HG02938 (cell line): ENCODE data around the gene PHYKPL.
A peak's percentile ranks its signal among the peaks of the same experiment; 100 is the strongest.
"Not testable (repeated sequence)": the region's sequence is repeated elsewhere in the genome, so short reads cannot be mapped to it uniquely, and the experiment has no call there.

Experiments
- ATAC-seq: cut with Tn5 transposase; IDR thresholded peaks from one replicate; pipeline ENCODE4 v1.9.1; 2021; ENCODE audit warnings: mild to moderate bottlenecking, moderate library complexity; ENCODE audit not compliant: unreplicated experiment

PHYKPL gene

DNA sequence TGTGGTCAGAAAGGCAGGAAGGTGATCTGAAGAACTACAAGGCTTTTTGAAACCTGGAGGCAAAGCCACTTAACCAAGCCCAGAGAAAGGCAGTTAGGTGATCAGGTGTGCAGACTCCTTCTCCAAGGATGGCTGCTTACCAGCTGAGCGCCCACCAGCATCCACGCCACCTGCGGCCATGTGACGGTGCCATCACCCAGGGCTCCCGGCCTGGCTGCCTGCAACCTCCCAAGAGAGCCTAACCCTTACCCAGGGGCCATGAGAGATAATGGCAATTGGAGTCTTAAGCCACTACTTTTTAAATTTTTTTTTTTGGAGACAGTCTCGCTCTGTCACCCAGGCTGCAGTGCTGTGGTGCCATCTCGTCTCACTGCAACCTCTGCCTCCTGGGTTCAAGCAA lies 33.1 kb upstream of the PHYKPL start:
- ATAC-seq = no peak

GRCh38 chr5:178264044-178264443 lies 31.4 kb upstream of the PHYKPL start:
- no peak for ATAC-seq

DNA sequence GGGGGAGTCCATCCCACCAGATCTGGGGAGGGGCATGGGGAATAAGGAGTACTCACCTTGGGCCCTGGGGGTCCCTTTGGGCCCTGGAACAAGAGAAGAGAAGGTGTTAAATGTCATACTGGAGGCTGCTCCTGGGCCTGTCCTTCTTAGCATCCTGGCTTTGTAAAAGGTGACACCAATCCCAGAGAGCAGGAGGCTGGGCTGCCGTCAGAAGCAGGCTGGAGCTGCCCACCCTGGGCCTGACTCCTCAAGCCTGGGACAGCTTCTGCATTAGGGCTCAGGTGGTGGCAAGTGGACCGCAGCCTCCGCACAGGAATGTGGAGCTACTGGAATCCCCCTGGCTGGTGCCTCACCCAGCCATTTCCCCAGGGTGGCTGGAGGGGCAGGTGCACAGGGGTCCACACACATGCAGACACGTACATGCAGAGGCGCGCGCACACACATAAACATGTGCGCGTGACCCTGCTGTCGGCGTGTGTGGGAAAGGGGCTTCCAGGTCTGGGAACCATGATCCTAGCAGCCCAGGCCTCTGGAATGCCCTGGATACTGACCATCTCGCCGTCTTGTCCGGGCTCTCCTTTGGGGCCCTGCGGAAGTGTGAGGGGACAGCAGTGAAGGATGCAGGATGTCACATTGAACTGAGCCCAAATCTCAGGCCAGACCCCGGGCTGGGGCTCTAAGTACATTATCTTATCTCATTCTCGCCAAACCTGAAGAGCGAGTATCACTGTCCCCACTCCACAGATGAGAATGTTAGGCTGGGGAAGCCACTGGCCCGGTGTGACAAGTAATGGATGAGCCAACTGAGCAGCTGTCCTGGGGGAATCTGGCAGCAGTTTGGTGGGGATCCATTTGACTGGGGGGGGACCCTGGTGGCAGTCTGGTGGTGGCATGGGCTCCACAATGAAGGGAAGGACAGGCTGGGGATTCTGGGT lies 29.3 kb upstream of the PHYKPL start:
- no peak for ATAC-seq

- ATAC-seq = no peak
Observed at GRCh38 chr5:178259623-178260536, 27.3 kb upstream of the PHYKPL start.

DNA sequence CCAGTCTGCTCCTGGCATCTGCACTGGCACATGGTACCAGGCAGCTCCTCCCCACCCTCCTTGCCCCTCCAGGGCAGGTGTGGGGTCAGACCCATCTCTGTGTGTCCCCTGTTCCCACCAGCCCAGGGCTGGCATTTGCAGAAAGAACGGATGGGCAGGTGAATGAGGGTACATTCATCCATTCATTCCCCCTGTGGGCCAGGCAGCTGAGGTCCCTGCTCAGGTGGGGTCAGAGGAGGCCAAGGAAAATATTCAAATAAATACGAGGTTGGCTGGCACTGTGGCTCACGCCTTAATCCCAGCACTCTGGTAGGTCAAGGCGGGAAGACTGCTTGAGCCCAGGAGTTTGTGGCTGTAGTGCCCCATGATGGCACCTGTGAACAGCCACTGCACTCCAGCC lies 25.0 kb upstream of the PHYKPL start:
- ATAC-seq = no peak

DNA sequence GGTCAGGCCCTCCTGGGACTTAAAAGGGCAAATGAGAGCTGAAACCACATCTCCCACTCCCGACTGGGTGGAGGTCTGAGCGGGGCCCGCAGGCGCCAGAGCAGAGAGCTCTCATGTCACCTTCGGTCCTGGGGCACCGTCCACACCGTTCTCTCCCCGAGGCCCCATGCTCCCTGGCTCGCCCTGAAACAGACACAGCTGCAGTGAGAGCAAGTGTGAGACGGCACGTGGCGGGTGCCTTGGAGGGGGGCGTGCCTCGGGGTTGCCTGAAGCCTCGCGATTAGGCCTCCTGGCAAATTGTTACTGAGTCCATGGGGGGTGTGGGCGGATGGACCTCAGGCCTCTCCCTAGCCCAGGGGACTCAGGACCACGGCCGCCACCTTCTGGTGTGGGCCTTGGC lies 24.1 kb upstream of the PHYKPL start:
- no peak for ATAC-seq

DNA sequence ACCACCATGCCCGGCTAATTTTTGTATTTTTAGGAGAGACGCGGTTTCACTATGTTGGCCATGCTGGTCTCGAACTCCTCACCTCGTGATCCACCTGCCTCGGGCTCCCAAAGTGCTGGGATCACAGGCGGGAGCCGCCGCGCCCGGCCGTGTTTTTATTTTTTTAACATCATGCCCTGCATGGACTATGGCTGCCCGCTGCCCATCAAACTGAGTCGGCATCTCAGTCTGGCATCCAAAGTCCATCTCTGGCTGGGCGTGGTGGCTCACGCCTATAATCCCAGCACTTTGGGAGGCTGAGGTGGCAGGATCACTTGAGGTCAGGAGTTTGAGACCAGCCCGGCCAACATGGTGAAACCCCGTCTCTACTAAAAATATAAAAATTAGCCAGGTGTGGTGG lies 21.0 kb upstream of the PHYKPL start:
- ATAC-seq = not testable (repeated sequence)

- no peak for ATAC-seq
Observed at GRCh38 chr5:178252258-178252657, 19.7 kb upstream of the PHYKPL start.

DNA sequence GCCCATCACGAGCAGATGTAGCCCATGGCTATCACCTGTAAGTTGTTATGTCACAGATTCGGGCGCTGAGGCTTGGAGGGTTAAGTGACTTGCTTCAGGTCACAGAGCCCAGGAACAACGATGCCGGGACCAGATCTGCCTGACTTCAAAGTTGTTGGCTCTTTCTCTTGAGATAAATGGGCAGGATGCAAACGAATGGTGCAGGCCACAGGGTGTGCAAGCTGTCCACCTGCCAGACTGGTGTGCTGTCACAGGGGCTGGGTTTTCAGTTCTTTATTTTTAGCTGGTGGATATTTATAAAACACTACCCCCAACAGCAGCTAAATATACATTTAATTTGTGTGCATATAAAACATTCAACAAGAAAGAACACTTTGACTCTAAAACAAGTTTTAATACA lies 17.7 kb upstream of the PHYKPL start:
- ATAC-seq = no peak

- ATAC-seq = no peak
Observed at GRCh38 chr5:178249191-178249989, 16.8 kb upstream of the PHYKPL start.

DNA sequence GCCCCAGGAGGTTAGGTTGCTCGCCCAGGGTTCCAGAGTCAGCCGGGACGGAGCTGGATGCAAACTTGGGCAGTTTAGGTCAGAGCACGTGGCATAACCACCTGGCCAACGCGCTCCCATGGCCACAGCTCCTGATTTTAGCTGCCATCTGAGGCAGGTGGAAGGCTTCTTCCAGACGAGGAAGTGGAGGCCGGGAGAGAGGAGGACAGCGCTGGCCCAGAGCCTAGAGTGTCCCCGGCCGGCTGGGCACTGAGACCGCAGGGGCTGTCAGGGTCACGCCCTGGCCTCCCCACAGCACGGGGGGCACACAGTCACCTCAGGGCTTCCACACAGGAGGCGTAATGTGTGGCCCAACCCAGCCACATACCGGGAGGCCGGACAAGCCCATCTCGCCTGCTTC lies 16.1 kb upstream of the PHYKPL start:
- no peak for ATAC-seq

DNA sequence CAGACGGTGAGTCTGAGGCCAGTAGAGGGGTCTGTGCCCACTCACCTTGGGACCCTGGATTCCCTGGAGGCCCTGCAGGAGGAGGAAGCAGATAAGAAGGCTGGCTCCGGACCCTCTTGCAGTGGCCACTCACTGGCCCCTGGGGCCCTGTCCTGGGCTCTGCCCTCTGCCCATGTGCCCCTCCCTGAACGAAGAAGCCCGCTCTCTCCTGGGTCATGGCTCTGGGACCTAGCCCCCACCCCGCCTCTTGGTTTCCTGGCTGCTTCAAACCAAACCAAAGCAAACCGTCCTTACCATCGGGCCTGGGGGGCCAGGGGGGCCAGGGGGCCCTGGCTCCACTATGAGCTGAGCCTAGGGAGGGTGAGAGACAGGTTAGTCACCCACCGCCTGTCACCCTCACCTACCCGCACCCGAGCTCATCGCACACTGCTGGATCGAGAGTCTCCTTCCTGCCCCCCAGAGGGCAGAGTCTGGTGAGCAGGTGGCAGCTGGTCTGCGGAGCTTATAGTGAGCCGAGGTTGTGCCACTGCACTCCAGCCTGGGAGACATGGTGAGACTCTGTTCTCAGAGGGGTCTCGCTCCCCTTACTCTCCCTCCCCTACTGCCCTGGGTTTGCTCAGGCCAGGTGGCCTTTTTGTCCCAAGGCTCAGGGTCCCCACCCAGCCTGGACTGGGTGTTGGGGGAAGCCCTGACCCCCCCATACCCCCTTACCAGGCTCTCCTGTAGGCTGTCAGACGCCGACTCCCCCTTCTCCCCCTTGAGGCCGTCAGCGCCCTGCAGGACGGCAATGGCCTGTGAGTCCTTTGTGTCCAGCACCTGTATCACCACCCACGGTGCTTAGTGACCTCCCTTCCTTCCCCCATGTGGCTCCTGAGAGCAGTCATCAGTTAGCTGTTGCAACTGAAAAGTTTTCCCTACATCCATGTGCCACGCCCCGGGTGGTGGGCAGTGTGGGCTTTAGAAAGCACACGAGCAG lies 15.2 kb upstream of the PHYKPL start:
- ATAC-seq = no peak

DNA sequence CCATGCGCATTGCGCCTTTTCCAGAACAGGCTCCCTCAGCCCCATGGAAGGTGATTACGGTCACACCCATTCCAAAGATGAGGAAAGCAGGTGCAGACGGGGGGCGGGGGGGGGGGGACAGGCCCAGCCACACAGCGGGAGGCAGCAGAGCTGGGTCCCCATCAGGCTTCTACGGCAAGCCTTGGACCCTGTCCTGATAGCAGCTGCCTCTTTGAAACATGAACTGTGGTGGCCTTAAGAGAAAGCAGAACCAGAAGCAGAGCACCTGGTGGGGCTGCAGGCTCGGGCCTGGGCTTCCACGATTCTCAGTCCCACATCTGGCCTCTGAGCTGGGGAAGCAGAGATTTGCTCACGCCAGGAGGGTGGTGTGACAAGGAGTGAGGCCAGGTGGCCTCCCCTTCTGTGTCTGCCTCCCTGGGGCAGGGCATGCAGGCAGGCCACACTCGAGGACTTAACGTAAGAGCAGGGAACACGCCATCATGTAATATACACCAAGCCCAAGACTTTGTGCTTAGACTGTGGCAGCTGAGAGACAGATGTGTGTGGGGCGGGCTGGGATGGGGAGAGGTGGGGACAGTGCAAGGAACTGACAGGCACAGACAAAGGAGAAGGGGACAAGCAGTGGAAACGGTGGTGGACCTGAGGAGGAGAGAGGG lies 14.2 kb upstream of the PHYKPL start:
- ATAC-seq = no peak

DNA sequence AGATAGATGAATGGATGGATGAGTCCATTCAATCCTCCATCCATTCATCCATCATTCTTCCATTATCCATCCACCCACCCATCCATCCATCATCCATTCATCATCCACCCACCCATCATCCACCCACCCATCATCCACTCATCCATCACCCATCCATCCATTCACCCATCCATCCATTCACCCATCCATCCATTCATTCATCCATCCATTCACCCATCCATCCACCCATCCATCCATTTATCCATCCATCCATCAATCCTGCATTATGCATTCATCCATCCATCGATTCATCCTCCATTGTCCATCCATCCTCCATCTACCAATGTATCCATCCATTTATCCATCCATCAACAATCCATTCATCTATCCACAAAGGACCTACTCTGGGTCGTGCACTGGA lies 12.8 kb upstream of the PHYKPL start:
- no peak for ATAC-seq

- ATAC-seq = no peak
Observed at GRCh38 chr5:178244576-178244975, 12.0 kb upstream of the PHYKPL start.

GRCh38 chr5:178242416-178242815 lies 9.8 kb upstream of the PHYKPL start:
- no peak for ATAC-seq

GRCh38 chr5:178241688-178242231 lies 9.2 kb upstream of the PHYKPL start:
- ATAC-seq = no peak

- peak; percentile 32 for ATAC-seq
Observed at GRCh38 chr5:178241231-178241663, 8.6 kb upstream of the PHYKPL start.

DNA sequence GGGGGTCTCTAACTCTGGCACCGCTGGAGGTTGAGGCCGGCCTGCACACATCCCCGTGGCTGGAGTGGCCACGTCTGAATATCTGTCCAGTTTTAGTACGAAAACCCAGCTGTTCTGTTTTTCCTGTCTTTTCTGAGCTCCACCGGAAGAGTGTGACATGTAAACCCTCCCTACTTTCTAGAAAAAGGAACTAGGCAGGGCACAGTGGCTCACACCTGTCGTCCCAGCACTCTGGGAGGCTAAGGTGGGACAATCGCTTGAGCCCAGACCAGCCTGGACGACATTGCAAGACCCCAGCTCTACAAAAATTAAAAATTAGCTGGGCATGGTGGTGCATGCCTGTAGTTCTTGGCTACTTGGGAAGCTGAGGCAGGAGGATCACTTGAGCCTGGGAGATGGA lies 8.2 kb upstream of the PHYKPL start:
- ATAC-seq = peak; percentile 42
